ENCODE measurements around the gene ATP8B4. TPM values are rescaled to one million over a fixed set of nuclear protein-coding genes. Genes with fewer than 3 reads are reported as not detected.

The ATP8B4 gene
- polyA plus RNA-seq, 1 of the 3 experiments (the other 2 are of a cell fraction) = 0.03 TPM

DNA sequence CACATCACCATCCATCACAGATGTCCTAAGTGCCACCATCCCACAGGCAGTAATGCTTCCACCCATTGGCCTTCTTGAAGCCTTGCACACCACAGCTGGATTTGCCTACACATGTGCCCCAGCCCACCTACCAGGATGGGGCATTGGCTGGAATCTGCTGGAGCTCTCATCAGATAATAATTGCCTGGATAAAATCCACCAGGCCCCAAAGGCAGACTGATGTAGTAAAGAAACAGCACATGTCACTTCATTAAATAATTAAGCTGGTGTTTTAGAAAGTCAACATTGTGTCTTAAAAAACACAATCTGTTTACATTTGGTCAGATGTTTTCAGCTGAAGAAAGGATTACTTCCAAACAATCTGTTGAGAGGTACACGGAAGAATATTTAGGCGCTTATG, 229.5 kb downstream of the ATP8B4 start:
- CTCF ChIA-PET = interaction anchor here (1.0 to 3.2 kb wide), 3 partner anchors 12 to 269 kb away, joined by 3 to 24 read pairs (median 3); partner anchors contain the start of genes DTWD1 and FAM227B
- H3K4me3 ChIP-seq (ENCODE audit: low read depth in 2 of 2, low read length in 1 of 2) = no peak overlapping the region
- H4K20me1 ChIP-seq (ENCODE audit: insufficient read depth) = no peaks in the 10 kb centered on the region
- no peak overlapping the region for H3K4me2 ChIP-seq
- H2AFZ ChIP-seq (ENCODE audit: low read depth) = no peak overlapping the region
- POLR2A ChIA-PET = no interaction called here
- TF ChIP-seq CHD2 (IDR thresholded peaks at IDR 0.05; ENCODE audit: low read length, partially characterized antibody) (peak; percentile 23), EP300 (IDR thresholded peaks at IDR 0.05; ENCODE audit: borderline replicate concordance in 1 of 2, low read depth in 1 of 2, low read length in 1 of 2) (peak in 1 of 2 experiments; percentile 71; a peak in 2 of 4 replicates), GATA2 (CRISPR knock-in tag; IDR thresholded peaks at IDR 0.05) (peak; percentile 30), PBX3 (IDR thresholded peaks at IDR 0.05) (no peak)
- H3F3A ChIP-seq (replicated peaks; ENCODE audit: insufficient read depth) = no peaks in the 10 kb centered on the region
- H3K9ac ChIP-seq = no peak overlapping the region
- H3K79me2 ChIP-seq (ENCODE audit: insufficient read depth) = no peaks in the 10 kb centered on the region
- H3K9me2 ChIP-seq = no peaks in the 10 kb centered on the region
- no peaks in the 10 kb centered on the region for H3K36me3 ChIP-seq (replicated peaks in 1 of 2; ENCODE audit: control insufficient read depth in 1 of 2, insufficient read depth in 2 of 2, low read length in 1 of 2)
- H3K9me3 ChIP-seq = no peaks in the 10 kb centered on the region
- H3K4me1 ChIP-seq (ENCODE audit: control insufficient read depth in 1 of 2, insufficient read depth in 2 of 2, low read depth in 1 of 2, low read length in 1 of 2) = peaks cover 0 to 15% of the 10 kb centered on the region in 2 experiments; a peak in 2 of 4 replicates
- no peaks in the 10 kb centered on the region for H3K27me3 ChIP-seq (ENCODE audit: insufficient read depth)
- peak; percentile 10 for DNase-seq
- WGBS (ENCODE audit: low lambda C conversion rate) = 92% methylated on average over 2 of the region's 2 CpGs
- H3K27ac ChIP-seq (ENCODE audit: low read depth in 2 of 2, low read length in 1 of 2) = peak overlapping the region in 1 of 2 experiments; percentile 83; a peak in 2 of 4 replicates

- H3K27me3 ChIP-seq (ENCODE audit: insufficient read depth) = no peaks in the 10 kb centered on the region
- H3K4me2 ChIP-seq = no peak overlapping the region
- no peak overlapping the region for H2AFZ ChIP-seq (ENCODE audit: low read depth)
- H3F3A ChIP-seq (replicated peaks; ENCODE audit: insufficient read depth) = no peaks in the 10 kb centered on the region
- H3K9ac ChIP-seq = no peak overlapping the region
- H3K9me3 ChIP-seq = no peaks in the 10 kb centered on the region
- no peak for TF ChIP-seq RFX5 (IDR thresholded peaks at IDR 0.05; ENCODE audit: low read length)
- TF ChIP-seq RCOR1 (IDR thresholded peaks at IDR 0.05; ENCODE audit: low read length) = no peak; the same call in 1 of the 2 replicates
- no peak for TF ChIP-seq PBX3 (IDR thresholded peaks at IDR 0.05)
- no peak for TF ChIP-seq SIN3A (IDR thresholded peaks at IDR 0.05; ENCODE audit: borderline replicate concordance, low read depth, low read length)
- no peak for TF ChIP-seq TCF12 (IDR thresholded peaks at IDR 0.05)
- no peak for TF ChIP-seq GATA2 (CRISPR knock-in tag; IDR thresholded peaks at IDR 0.05)
- no peak for TF ChIP-seq CTCF (IDR thresholded peaks at IDR 0.05)
- no peak for TF ChIP-seq TAF1 (IDR thresholded peaks at IDR 0.05; ENCODE audit: borderline replicate concordance, low read depth, low read length)
- no peak for TF ChIP-seq FOXJ3 (CRISPR knock-in tag; IDR thresholded peaks at IDR 0.05)
- peak; percentile 4; the same call in 1 of the 2 replicates for TF ChIP-seq RAD21 (IDR thresholded peaks at IDR 0.05; ENCODE audit: low read length)
- TF ChIP-seq SMC3 (IDR thresholded peaks at IDR 0.05; ENCODE audit: low read depth, low read length) = no peak
- TF ChIP-seq YY1 (IDR thresholded peaks at IDR 0.05; ENCODE audit: low read depth) = no peak
- peak in 1 of 2 experiments; percentile 9; a peak in 1 of 4 replicates for TF ChIP-seq EP300 (IDR thresholded peaks at IDR 0.05; ENCODE audit: borderline replicate concordance in 1 of 2, low read depth in 1 of 2, low read length in 1 of 2)
- TF ChIP-seq GABPA (IDR thresholded peaks at IDR 0.05; ENCODE audit: low read depth) = no peak
- H3K4me1 ChIP-seq (ENCODE audit: control insufficient read depth in 1 of 2, insufficient read depth in 2 of 2, low read depth in 1 of 2, low read length in 1 of 2) = peaks cover 0 to 15% of the 10 kb centered on the region in 2 experiments; a peak in 2 of 4 replicates
- DNase-seq = peak; percentile 18
- H3K4me3 ChIP-seq (ENCODE audit: low read depth in 2 of 2, low read length in 1 of 2) = no peak overlapping the region
- H3K27ac ChIP-seq (ENCODE audit: low read depth in 2 of 2, low read length in 1 of 2) = peak overlapping the region in 1 of 2 experiments; percentile 83; a peak in 2 of 4 replicates
- no peaks in the 10 kb centered on the region for H4K20me1 ChIP-seq (ENCODE audit: insufficient read depth)
- H3K79me2 ChIP-seq (ENCODE audit: insufficient read depth) = no peaks in the 10 kb centered on the region
- no peaks in the 10 kb centered on the region for H3K36me3 ChIP-seq (replicated peaks in 1 of 2; ENCODE audit: control insufficient read depth in 1 of 2, insufficient read depth in 2 of 2, low read length in 1 of 2)
- H3K9me2 ChIP-seq = no peaks in the 10 kb centered on the region
- ChIA-PET CTCF (interaction anchor here (0.9 to 3.2 kb wide), 6 partner anchors 13 to 1027 kb away, joined by 3 to 24 read pairs (median 4); partner anchors contain the start of genes DTWD1 and FAM227B), POLR2A (interaction anchor here (1.0 kb wide), 1 partner anchor 115 kb away, joined by 3 read pairs; no protein-coding TSS in a partner anchor)
- 52% methylated on average over 3 of the region's 3 CpGs for WGBS (ENCODE audit: low lambda C conversion rate)
Observed at GRCh38 chr15:49888734-49889133, 230.3 kb downstream of the ATP8B4 start.

Measured in SK-N-SH (cell line).